ENCODE results near the gene NHLRC4.

The NHLRC4 gene

GRCh38 chr16:553601-554296, 13.1 kb upstream of the NHLRC4 start:
- ATAC-seq: no peak
- TF ChIP-seq PATZ1 (CRISPR knock-in tag; IDR thresholded peaks at IDR 0.05; ENCODE audit: borderline replicate concordance): no peak
- TF ChIP-seq OSR1 (CRISPR knock-in tag; IDR thresholded peaks at IDR 0.05): no peak
- TF ChIP-seq ZNF70 (CRISPR knock-in tag; IDR thresholded peaks at IDR 0.05): no peak
- TF ChIP-seq CSRNP3 (CRISPR knock-in tag; IDR thresholded peaks at IDR 0.05): no peak
- TF ChIP-seq ZFP30 (CRISPR knock-in tag; IDR thresholded peaks at IDR 0.05): no peak

DNA sequence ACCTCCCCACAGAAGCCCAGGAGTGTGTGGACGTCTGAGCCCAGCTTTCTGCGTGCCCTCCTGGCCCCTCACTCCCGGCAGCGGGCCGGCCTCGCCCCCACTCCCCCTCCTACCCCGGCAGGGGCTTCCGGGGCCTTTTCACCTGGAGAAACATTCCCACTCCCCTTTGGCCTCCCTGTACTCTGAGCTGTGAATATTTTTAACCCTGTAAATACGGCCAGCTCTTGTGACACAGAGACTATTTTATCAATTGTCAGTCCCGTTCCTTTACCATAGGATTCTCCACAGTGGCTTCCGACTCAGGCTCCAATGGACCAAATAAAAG, 12.5 kb upstream of the NHLRC4 start:
- no peak for TF ChIP-seq CSDC2 (CRISPR knock-in tag; IDR thresholded peaks at IDR 0.05)
- no peak for TF ChIP-seq GLIS3 (CRISPR knock-in tag; IDR thresholded peaks at IDR 0.05)
- TF ChIP-seq RARB (CRISPR knock-in tag; IDR thresholded peaks at IDR 0.05): no peak
- TF ChIP-seq ZNF8 (CRISPR knock-in tag; IDR thresholded peaks at IDR 0.05): no peak
- no peak for TF ChIP-seq OSR1 (CRISPR knock-in tag; IDR thresholded peaks at IDR 0.05)
- ATAC-seq: no peak

DNA sequence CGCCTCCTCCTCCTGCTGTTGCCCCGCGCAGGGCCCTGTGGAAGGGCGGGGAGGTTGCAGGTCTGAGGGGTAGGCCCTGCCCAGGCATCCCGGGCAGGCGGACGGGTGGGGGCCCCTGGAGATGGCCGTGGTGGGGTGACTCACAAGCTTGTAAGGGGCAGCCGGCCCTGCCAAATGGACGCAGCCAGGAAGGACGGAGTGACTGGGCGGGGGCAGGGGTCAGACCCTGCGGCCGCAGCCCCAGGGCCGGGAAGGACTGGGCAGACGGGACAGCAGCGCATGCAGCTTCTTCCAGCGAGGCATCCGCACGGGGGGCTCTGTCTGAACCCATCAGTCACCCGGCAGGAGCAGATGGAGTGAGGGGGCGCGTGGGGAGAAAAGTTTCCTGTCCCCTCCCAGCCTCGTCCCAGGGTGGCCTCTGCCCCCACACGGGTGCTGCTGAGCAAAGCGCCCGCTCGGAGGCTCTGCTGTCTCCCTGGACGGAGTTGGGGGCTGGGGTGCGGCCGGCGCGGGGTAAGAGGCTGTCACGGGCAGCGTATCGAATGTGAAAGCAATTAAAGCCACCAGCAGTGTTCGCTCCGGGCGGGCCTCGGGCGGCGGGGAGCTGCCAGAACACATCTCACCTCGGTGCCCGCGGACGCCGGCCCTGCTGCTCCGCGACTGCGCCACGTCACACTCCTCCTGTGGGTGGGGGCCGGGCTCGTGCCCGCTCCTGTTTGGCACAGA, 12.0 kb upstream of the NHLRC4 start:
- no peak for TF ChIP-seq ZC3H10 (CRISPR knock-in tag; IDR thresholded peaks at IDR 0.05)
- no peak for TF ChIP-seq PATZ1 (CRISPR knock-in tag; IDR thresholded peaks at IDR 0.05; ENCODE audit: borderline replicate concordance)
- ATAC-seq: no peak; the same call in 1 of the 3 replicates

GRCh38 chr16:555528-556473, 11.0 kb upstream of the NHLRC4 start:
- ATAC-seq: peak; percentile 70
- TF ChIP-seq CREB5 (CRISPR knock-in tag; IDR thresholded peaks at IDR 0.05; ENCODE audit: low read depth): no peak
- no peak for TF ChIP-seq SNAI2 (CRISPR knock-in tag; IDR thresholded peaks at IDR 0.05)
- no peak for TF ChIP-seq ZFP30 (CRISPR knock-in tag; IDR thresholded peaks at IDR 0.05)
- no peak for TF ChIP-seq ZNF8 (CRISPR knock-in tag; IDR thresholded peaks at IDR 0.05)
- TF ChIP-seq OSR1 (CRISPR knock-in tag; IDR thresholded peaks at IDR 0.05): no peak
- TF ChIP-seq BACH2 (CRISPR knock-in tag; IDR thresholded peaks at IDR 0.05; ENCODE audit: borderline replicate concordance): no peak
- TF ChIP-seq ZC3H10 (CRISPR knock-in tag; IDR thresholded peaks at IDR 0.05): no peak
- no peak for TF ChIP-seq CSRNP3 (CRISPR knock-in tag; IDR thresholded peaks at IDR 0.05)
- no peak for TF ChIP-seq CSDC2 (CRISPR knock-in tag; IDR thresholded peaks at IDR 0.05)
- no peak for TF ChIP-seq PATZ1 (CRISPR knock-in tag; IDR thresholded peaks at IDR 0.05; ENCODE audit: borderline replicate concordance)
- no peak for TF ChIP-seq ZNF70 (CRISPR knock-in tag; IDR thresholded peaks at IDR 0.05)
- no peak for TF ChIP-seq TSHZ2 (CRISPR knock-in tag; IDR thresholded peaks at IDR 0.05)
- no peak for TF ChIP-seq POU6F1 (CRISPR knock-in tag; IDR thresholded peaks at IDR 0.05; ENCODE audit: borderline replicate concordance, low read depth)
- TF ChIP-seq GLIS3 (CRISPR knock-in tag; IDR thresholded peaks at IDR 0.05): no peak
- TF ChIP-seq RARB (CRISPR knock-in tag; IDR thresholded peaks at IDR 0.05): no peak

All from SK-N-SH treated with all-trans-retinoic acid at 6 μM for 48 hours (cell line).